OCI-M2 (cell line): Measurements from ENCODE around the gene DGKA.
"Not testable (repeated sequence)": the region's sequence is repeated elsewhere in the genome, so short reads cannot be mapped to it uniquely, and the experiment has no call there.

ENCODE experiments used
- DNase-seq: peaks from one replicate; lab custom pipeline; 2025; ENCODE audit not compliant: unreplicated experiment; lab: John Stamatoyannopoulos, UW

Gene DGKA

DNA sequence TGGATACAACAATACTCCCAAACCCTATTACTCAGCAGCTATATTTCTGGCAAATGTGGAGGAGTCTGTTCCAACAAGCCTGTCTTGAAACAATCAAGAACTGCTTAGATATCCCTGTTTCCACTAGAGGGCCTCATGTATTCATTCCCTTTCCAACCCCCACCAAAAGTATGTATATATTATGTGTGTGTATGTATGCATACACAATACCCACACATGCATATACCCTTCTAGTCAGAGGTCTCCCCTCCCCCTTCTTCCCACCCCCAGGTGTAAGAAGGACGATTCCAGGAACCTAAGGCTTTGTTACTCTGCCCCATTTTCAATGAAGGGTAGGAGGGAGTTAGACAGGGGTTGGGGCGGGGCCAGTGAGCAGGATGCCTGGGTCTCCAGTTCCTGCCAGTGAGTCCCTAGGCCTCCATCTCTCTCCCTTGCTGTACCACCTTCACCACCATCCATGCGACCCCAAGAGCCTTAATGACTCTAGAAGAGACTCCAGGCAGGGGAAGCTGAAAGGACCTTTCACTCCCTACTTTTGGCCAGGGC lies at the start of gene DGKA:
Gene DGKA (plus strand): TSS at position 392 of the 546 bp plus-strand sequence. CDS start 5,342 bp downstream, outside the sequence.
- DNase-seq = no peak

DNA sequence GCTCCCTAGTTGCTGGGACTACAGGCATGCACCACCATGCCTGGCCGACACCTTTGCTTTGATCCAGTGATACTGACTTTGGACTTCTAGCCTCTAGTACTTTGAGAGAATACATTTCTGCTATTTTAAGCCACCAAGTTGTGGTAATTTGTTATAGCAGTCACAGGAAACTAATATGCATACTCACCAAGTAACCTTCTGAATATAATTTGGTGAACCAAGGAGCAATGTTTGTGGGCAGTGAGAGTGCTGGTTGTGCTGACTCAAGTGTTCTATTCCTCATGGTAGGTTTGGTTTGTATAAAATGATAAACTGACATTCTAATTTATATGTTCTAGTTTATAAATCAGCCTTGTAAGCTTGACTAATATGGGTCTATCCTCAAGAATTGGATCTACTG lies 45.8 kb upstream of the DGKA start:
- DNase-seq = no peak

DNA sequence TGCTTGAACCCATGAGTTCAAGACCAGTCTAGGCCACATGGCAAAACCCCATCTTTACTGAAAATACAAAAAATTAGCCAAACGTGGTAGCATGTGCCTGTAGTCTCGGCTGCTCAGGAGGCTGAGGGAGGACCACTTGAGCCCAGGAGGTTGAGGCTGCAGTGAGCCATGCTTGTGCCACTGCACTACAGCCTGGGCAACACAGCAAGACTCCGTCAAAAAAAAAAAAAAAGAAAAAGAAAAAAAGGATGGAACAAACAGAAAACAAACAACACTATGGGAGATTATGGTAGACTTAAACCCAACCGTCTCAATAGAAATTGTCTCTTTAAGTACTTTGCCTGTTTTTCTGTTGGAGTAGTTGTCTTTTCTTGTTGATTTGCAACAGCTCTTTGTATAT lies 39.7 kb upstream of the DGKA start:
- DNase-seq = no peak

DNA sequence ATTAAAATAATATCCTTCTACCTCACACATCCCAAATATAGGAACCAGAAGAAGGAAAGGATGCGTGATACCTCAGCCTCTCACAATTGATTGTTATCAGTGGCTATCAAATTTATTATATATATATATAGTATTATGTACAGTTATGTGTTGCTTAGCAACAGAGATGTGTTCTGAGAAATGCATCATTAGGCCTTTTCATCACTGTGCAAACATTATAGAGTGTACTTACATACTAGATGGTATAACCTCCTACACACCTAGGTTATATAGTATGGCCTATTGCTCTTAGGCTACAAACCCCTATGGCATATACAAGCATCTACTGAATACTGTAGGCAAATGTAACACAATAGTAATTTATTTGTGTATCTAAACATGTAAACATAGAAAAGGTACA lies 37.2 kb upstream of the DGKA start:
- DNase-seq = no peak

DNA sequence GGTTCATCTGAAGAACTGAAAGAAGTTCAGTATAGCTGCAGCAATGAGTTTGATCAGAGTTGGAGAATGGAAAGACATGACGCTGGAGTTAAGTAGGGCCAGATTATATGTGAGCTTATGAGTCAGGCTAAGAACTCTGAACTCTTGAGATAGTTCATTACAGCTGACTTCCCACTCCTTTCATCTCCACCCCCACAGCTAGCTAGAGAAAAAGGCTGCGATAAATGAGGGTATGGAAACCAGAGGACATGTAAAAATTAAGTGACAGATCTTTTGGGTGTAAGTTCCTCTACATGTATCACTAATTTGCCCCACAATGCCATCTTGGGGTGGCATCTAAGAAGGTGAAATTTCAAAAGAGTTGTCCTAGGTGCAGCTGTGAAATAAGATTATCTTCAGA lies 31.9 kb upstream of the DGKA start:
- no peak for DNase-seq

DNA sequence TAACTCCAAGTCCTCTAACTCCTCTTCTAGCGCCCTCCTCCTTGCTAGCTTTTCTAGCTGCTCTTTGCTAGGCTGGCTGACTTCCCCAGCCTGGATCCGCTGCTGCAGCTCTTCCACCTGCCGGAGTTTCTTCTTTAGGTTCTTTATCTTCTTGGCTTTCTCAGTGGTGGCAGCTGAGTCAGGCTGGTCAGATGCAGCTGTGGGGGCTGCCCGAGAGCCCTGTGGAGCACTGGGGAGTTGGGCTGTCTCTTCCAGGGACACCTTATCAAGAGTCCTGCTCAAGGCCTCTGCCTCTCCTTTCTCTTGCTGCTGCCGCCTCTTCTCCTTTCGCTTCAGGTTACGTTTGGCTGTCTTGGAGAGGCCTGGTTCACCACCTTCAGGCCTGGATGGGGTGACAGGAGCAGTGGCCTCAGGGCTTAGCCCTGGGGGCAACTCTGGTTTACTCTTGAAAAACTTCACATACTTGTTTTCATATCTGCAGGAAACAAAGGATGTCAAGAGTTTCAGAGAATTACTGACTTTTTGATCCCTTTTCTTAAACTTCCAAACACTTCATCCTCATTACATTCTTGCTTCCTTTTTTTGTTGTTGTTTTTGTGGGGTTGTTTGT lies 29.0 kb upstream of the DGKA start:
- DNase-seq = no peak

DNA sequence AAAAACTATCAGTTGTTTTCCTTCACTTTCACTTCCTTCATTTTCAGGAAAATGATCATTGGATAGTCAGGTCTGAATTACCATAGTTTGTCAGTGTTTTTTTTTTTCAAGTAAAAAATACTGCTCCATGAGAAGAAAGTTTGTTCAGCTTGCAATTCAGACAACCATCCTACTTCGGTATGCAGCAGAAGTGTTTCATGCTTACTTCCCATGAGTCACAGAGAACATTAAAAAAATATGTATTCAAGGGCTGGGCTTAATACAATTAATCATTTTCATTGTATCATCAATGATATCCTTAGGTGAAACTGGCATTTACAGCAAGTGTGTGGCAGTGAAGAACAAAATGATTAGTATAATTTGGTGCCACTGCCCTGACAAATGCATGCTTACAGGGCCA lies 24.9 kb upstream of the DGKA start:
- no peak for DNase-seq

DNA sequence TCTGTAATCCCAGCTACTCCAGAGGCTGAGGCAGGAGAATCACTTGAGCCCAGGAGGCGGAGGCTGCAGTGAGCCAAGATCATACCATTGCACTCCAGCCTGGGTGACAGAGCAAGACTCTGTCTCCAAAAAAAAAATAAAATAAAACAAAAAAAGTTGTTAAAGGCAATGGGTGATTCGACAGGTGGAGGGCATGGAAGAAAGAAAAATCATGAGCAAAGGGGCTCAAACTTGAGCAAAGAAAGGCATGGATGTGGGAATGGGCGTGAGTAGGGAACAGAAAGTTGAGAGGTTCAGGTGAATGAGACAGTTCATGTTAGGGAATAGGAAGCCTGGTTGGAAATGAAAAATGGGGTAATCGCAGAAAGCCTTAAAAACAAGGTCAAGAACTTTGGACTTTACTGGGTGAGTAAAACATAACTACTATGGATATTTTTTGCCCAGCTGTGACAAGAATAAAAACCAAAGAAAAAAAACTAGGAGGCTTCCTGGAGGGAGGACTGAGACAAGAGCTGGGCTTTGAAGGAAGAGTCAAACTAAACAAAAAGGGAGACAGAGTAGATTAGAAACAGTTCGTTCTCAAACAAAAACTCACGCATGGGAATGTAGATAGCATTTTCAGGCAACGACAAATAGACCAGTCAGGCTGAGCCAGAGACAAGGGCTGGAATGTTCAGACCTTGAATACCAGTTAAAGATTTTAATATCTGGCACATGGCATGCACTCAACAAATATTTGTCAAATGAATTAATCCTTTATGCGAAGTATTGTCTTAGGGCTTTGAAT lies 22.0 kb upstream of the DGKA start:
- no peak for DNase-seq

DNA sequence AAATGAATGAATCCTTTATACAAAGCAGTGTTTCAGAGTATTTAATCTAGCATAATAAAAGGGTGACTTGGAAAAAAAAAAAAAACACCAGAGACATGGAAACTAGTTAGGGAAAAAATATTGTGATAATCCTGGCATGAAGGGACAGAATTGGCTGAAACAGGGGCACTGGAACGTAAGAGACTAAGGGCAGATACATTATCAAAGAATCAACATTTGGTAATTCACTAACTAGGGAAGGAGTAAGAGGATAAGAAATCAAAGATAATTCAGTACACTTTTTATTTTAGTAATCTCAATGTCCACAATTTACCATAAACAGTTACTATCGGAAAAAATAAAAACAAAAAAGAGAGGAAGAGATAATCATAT lies 21.5 kb upstream of the DGKA start:
- no peak for DNase-seq

DNA sequence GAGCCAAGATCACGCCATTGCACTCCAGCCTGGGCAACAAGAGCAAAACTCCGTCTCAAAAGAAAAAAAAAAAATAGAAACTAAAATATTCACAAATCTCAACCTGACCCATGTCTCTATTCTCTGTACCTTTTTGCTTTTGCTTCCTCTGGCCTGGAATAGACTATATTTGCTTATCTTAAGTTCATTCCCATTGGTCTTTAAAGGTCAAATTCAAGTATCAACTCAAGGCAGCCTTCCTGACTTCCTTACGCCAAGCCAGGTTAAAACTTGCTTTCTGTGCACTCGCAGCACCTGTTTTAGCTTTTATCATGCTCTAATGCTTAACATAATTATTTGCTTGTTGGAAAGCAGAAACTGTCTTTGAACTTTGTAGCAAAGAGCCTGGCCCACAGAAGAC lies 18.1 kb upstream of the DGKA start:
- no peak for DNase-seq

DNA sequence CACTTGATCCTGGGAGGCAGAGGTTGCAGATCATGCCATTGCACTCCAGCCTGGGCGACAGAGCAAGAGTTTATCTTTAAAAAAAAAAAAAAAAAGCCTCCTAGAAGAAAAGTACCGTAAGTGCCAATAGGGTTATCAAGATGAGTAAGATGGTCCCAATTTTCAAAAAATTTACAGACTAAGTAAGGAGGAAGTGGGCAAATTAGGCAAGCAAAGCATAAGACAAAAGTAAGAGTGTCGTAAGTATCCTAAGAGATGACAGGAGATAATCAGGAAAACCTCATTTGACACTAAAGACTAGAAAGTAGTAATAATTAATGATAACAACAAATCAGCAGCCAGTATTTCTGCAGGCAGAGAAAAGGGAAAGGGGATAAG lies 15.5 kb upstream of the DGKA start:
- DNase-seq = no peak

DNA sequence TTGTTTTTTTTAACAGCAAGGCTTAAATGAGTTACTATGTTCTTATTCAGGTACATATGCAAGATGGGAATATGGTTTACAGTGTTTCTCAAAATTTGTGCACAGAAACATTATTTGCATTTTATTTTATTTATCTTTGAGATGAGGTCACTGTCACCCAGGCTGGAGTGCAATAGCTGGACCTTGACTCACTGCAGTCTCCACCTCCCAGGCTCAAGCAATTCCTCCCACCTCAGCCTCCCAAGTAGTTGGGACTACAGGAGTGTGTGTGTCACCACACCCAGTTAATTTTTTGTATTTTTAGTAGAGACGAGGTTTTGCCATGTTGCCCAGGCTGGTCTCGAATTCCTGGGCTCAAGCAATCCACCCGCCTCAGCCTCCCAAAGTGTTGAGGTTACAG lies 11.9 kb upstream of the DGKA start:
- DNase-seq = not testable (repeated sequence)

DNA sequence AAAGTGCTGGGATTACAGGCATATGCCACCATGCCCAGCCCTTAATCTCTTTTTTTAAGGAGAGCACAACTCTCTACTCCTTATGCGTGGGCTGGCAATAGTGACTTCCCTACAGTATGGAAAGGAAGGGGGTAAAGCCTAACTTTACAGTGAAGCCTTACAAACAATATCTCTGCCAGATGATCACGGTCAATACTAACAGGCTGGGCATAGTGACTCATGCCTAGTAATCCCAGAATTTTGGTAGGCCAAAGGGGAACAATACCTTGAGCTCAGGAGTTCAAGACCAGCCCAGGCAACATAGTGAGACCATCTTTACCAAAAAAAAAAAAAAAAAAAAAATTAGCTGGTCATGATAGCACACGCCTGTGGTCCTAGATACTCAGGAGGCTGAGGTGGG lies 8.8 kb upstream of the DGKA start:
- DNase-seq = no peak

DNA sequence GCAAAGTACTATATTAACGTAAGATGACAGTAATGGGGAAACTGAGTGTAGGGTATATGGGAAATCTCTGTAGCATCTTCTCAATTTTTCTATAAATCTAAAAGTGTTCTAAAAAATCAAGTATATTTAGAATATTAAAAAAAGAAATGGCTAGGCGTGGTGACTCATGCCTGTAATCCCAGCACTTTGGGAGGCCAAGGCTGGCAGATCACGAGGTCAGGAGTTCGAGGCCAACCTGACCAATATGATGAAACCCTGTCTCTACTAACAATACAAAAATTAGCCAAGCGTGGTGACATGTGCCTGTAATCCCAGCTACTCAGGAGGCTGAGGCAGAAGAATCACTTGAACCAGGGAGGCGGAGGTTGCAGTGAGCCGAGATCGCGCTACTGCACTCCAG lies 7.3 kb upstream of the DGKA start:
- DNase-seq = not testable (repeated sequence)

DNA sequence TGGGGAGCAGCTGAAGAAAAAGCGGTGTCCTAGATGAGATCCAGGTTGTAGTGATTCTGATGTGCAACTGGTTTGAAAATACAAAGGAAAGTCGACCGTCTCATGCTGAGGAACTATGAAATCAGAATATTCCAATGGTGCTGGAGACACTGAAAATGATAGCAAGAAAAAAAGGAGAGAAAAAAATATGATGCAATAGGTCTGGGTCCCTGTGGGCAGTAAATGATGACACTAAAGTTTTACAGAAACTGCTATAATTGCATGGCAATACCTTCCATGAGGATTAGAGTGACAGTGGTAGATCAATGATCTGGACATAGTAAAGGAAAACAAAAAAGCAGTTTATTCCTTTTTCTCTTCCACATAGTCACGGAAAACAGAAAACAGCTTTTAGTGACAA lies 5.6 kb upstream of the DGKA start:
- no peak for DNase-seq

DNA sequence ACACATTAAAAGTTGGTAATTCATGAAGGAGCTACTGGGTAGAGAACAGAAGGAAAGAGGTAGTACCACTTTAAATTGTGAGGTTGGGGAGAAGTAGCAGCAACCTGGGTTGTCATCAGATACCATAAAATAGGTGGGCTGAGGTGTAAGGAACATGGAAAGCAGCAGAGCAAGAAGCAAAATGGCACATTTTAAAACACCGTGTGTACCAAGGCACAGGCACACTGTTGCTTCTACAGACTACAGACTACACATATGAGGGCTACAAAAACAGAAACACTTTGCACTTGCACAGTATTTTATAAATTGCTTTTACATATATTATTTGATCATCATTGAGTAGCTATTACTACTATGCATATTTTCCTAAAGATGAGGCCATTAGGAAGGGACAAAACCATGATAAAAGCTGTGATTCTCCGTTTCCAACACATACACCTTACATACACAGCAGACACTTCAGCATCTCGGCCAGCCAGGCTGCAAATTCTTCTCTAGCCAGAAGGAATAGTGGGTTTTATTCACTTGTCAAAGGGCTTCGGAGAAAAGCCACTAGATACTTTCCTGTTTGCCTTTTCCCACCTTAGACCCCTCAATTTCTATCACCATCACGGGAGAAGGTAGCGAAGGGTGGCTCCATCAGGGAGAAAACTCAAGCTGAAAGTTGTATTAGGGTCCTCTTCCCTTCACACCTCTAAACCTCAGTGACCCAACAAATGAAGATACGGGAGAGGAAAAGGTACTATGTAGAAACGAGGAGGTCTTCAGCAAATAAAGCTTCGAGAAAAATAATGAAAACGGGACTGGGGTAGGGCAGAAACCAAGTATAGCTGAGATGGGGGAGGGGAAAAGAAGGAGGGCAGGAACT lies 4.9 kb upstream of the DGKA start:
- no peak for DNase-seq

DNA sequence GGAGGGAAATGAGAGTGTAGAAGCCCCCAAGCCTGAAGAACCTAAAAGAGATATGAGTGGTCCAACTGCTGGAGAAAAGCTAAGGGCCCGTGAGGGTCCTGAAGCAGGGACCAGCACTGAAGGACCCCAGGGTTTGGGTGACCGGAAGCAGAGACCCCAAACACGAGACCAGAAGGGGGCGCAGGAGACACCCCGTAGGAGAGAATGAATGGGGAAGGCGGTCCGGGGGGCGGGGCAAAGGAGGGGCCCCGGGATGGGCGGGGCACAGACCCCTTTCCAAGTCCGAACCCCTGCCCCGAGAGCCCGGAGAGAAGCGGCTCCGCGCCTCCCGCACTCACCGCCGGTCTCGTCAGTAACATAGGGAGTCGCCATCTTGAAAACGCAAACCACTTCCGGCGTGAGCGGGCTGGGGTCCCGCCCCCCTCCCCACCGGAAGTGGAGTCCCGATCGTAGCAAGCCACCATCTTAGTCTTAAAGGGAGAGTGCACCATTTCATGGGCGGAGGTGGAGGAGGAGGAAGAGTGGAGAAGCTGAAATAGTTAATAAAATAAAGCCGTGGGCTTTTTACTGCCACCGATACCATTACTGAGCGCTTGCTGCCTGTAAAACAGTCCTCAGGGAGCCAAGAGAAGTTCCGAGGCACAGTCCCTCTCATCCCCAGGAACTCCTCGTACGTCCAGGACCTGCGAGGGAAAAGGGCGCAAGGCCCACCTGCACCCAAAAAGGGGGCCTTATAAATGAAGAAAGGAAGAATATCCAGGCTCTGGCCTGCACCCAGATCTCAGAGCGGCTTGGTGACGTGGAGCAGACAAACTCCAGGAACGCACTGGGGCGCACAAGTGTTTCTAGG lies 4.0 kb upstream of the DGKA start:
- DNase-seq = peak; percentile 54

DNA sequence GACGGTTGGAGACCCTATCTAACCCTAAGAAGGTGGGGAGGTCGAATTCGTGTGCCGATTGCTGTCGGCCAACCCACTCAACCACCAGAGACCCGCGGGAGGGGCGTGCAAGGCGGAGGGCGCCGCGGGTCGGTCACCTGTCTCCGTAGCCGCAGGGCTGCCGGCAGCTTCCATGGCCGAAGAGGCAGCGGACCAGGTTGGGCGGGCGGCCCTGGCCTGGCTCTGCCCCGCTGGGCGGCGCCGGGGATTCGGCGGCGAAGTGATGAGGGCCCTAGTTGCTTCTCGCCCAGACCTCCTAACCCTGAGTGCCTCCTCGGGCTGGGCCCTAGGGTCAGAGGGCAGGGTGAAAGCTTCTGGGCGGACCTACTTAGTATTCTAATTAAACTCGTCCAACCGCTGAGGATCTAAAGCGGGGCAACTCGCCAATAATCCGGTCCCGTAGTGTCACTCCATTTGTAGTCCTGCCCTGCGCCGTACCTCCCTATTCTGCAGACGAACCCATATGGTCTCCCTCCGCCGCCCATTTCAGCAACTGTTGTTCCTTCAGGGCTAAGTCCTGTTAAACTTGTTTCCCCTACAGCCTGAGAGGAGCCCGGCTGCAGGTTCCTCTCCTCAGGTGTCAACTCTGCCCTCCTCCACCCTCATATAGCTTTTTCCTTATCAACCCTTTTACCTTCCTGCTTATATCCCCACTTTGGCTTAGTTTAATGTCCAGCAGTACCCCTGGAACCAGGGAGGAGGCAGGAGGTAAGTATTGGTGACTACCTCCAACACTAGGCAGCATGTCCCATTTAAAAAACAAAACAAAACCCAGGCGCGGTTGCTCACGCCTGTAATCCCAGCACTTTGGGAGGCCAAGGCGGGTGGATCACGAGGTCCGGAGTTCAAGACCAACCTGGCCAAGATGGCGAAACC lies 3.1 kb upstream of the DGKA start, which contains the start of gene PYM1:
Gene PYM1 (minus strand): TSS at position 307 of the 915 bp plus-strand sequence. CDS start 133 bp downstream, at position 174.
- DNase-seq = no peak

DNA sequence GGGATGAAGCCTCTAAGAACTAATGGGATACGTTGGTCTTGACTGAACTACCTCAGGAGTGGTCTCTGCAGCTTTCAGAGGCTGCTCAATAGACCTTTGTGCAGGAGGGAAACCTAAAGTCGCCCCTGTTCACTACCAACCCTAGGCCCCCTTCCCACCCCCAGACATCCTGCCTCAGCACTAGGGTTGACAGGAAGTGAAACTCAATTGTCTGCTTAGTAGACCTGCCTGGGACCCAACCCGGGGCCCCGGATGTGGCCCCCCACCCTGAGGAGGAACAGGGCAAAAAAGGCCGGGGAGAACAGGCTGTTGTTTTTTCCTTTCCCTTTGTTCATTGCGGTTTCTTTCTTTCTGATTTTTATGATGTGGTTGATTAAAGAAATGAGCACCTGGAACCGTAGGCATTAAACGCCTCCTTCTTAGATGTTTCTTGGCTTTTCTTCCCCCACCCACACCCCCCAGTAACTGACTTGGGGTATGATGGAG lies 1.6 kb upstream of the DGKA start:
- no peak for DNase-seq
